G401 (cell line): ENCODE measurements around the gene FBXW8. TPM values are rescaled to one million over a fixed set of nuclear protein-coding genes. Genes with fewer than 3 reads are reported as not detected.

Experiments
- DNase-seq: peaks from one replicate; pipeline ENCODE4 v3.0.0-alpha.2; 2015; ENCODE audit warnings: low spot score
- in situ Hi-C: cut with HindIII; loops from 2 replicates; pipeline ENCODE4 v1.10.0; 2016; ENCODE audit warnings: low sequenced_read_pairs, mixed read lengths
- total RNA-seq: library from RNA; depleted of rRNA; stranded (reverse); fragments of >200 nt; shearing (Covaris generic); gene quantifications from 2 replicates; pipeline ENCODE4 v1.2.3, GENCODE V29; 2014

Gene FBXW8
- total RNA-seq, 1 experiment from 2014 or later: 18.4 TPM

GRCh38 chr12:117058442-117059072 lies 147.8 kb downstream of the FBXW8 start:
- in situ Hi-C loops: no loop called here
- DNase-seq: no peak

GRCh38 chr12:117059156-117059555 lies 148.4 kb downstream of the FBXW8 start:
- in situ Hi-C loops: no loop called here
- DNase-seq: no peak

GRCh38 chr12:117060246-117060928 lies 149.6 kb downstream of the FBXW8 start:
- peak; percentile 8 for DNase-seq
- in situ Hi-C loops: no loop called here

GRCh38 chr12:117060929-117061305 lies 150.2 kb downstream of the FBXW8 start:
- in situ Hi-C loops: no loop called here
- DNase-seq: no peak

- in situ Hi-C loops: no loop called here
- no peak for DNase-seq
Observed at GRCh38 chr12:117061555-117062079, 150.9 kb downstream of the FBXW8 start.

- no peak for DNase-seq
- in situ Hi-C loops: no loop called here
Observed at GRCh38 chr12:117063162-117063911, 152.6 kb downstream of the FBXW8 start.

- in situ Hi-C loops: no loop called here
- DNase-seq: no peak
Observed at GRCh38 chr12:117064049-117064448, 153.3 kb downstream of the FBXW8 start.

GRCh38 chr12:117064596-117064995 lies 153.8 kb downstream of the FBXW8 start:
- in situ Hi-C loops: no loop called here
- DNase-seq: no peak

GRCh38 chr12:117067016-117067415 lies 156.3 kb downstream of the FBXW8 start:
- in situ Hi-C loops: no loop called here

GRCh38 chr12:117067638-117068037 lies 156.9 kb downstream of the FBXW8 start:
- no peak for DNase-seq
- in situ Hi-C loops: no loop called here

More at GRCh38 chr12:117067016-117067415, 156.3 kb downstream of the FBXW8 start:
- DNase-seq: no peak

GRCh38 chr12:117068492-117068891 lies 157.7 kb downstream of the FBXW8 start:
- in situ Hi-C loops: no loop called here
- DNase-seq: no peak

- in situ Hi-C loops: no loop called here
Observed at GRCh38 chr12:117069101-117069797, 158.5 kb downstream of the FBXW8 start.

GRCh38 chr12:117069926-117070900 lies 159.5 kb downstream of the FBXW8 start:
- in situ Hi-C loops: no loop called here
- DNase-seq: no peak

More at GRCh38 chr12:117069101-117069797, 158.5 kb downstream of the FBXW8 start:
- DNase-seq: no peak

GRCh38 chr12:117071009-117071408 lies 160.3 kb downstream of the FBXW8 start:
- in situ Hi-C loops: no loop called here
- DNase-seq: no peak

- DNase-seq: no peak
- in situ Hi-C loops: no loop called here
Observed at GRCh38 chr12:117072106-117072505, 161.4 kb downstream of the FBXW8 start.

GRCh38 chr12:117072736-117073490 lies 162.2 kb downstream of the FBXW8 start:
- DNase-seq: no peak
- in situ Hi-C loops: no loop called here

- DNase-seq: no peak
- in situ Hi-C loops: no loop called here
Observed at GRCh38 chr12:117073611-117074010, 162.9 kb downstream of the FBXW8 start.
